WTC11 (cell line): ENCODE data around the gene MRPS14.

Experiments
- ARID4B ChIP-seq: sonication (generic); formaldehyde crosslinking; IDR thresholded peaks from 2 replicates; pipeline ENCODE4 v1.8.0; 2023; ENCODE audit warnings: missing genetic modification reagents, mild to moderate bottlenecking, borderline replicate concordance
- KAT7 ChIP-seq: sonication (generic); formaldehyde crosslinking; IDR thresholded peaks from 2 replicates; pipeline ENCODE4 v1.8.1; 2023; ENCODE audit warnings: missing genetic modification reagents, mild to moderate bottlenecking, borderline replicate concordance
- MXD4 ChIP-seq: fragments of 250-450 bp; sonication (Bioruptor Pico); IDR thresholded peaks from 2 replicates; pipeline ENCODE4 v1.8.0; 2021; ENCODE audit warnings: mild to moderate bottlenecking, moderate library complexity, borderline replicate concordance
- MYBL2 ChIP-seq: sonication (generic); formaldehyde crosslinking; IDR thresholded peaks from 2 replicates; pipeline ENCODE4 v1.8.1; 2023; ENCODE audit warnings: mild to moderate bottlenecking, moderate library complexity, missing genetic modification reagents
- NFE2L1 ChIP-seq: sonication (generic); formaldehyde crosslinking; IDR thresholded peaks from 2 replicates; pipeline ENCODE4 v1.8.1; 2023; ENCODE audit warnings: missing genetic modification reagents
- SMAD4 ChIP-seq: sonication (generic); formaldehyde crosslinking; IDR thresholded peaks from 2 replicates; pipeline ENCODE4 v1.8.0; 2022; ENCODE audit warnings: mild to moderate bottlenecking, missing genetic modification reagents
- TEAD1 ChIP-seq: sonication (generic); formaldehyde crosslinking; IDR thresholded peaks from 2 replicates; pipeline ENCODE4 v1.8.0; 2022; ENCODE audit warnings: mild to moderate bottlenecking, missing genetic modification reagents
- TP53 ChIP-seq: sonication (generic); formaldehyde crosslinking; IDR thresholded peaks from 2 replicates; pipeline ENCODE4 v1.8.1; 2023; ENCODE audit warnings: mild to moderate bottlenecking, missing genetic modification reagents
- ZNF232 ChIP-seq: sonication (generic); formaldehyde crosslinking; IDR thresholded peaks from 2 replicates; pipeline ENCODE4 v1.8.0; 2022; ENCODE audit warnings: mild to moderate bottlenecking, missing genetic modification reagents
- TF ChIP-seq, protein P1 (sequence below): fragments of 200-600 bp; IDR thresholded peaks from 2 replicates; pipeline ENCODE4 v1.8.0; 2022; ENCODE audit warnings: antibody characterized with exemption
- TF ChIP-seq, protein P2 (sequence below): sonication (generic); formaldehyde crosslinking; IDR thresholded peaks from 2 replicates; pipeline ENCODE4 v1.8.1; 2023; ENCODE audit warnings: mild to moderate bottlenecking, missing genetic modification reagents, moderate library complexity
- TF ChIP-seq, protein P3 (sequence below): sonication (generic); formaldehyde crosslinking; IDR thresholded peaks from 2 replicates; pipeline ENCODE4 v1.8.0; 2023; ENCODE audit warnings: missing genetic modification reagents
- TF ChIP-seq, protein P4 (sequence below): sonication (generic); formaldehyde crosslinking; IDR thresholded peaks from 2 replicates; pipeline ENCODE4 v1.8.1; 2023; ENCODE audit warnings: mild to moderate bottlenecking, missing genetic modification reagents

GRCh38 chr1:174996476-174996875, 26.7 kb downstream of the MRPS14 start:
- TF ChIP-seq, protein P1, sequence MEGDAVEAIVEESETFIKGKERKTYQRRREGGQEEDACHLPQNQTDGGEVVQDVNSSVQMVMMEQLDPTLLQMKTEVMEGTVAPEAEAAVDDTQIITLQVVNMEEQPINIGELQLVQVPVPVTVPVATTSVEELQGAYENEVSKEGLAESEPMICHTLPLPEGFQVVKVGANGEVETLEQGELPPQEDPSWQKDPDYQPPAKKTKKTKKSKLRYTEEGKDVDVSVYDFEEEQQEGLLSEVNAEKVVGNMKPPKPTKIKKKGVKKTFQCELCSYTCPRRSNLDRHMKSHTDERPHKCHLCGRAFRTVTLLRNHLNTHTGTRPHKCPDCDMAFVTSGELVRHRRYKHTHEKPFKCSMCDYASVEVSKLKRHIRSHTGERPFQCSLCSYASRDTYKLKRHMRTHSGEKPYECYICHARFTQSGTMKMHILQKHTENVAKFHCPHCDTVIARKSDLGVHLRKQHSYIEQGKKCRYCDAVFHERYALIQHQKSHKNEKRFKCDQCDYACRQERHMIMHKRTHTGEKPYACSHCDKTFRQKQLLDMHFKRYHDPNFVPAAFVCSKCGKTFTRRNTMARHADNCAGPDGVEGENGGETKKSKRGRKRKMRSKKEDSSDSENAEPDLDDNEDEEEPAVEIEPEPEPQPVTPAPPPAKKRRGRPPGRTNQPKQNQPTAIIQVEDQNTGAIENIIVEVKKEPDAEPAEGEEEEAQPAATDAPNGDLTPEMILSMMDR: no peak
- TF ChIP-seq, protein P2, sequence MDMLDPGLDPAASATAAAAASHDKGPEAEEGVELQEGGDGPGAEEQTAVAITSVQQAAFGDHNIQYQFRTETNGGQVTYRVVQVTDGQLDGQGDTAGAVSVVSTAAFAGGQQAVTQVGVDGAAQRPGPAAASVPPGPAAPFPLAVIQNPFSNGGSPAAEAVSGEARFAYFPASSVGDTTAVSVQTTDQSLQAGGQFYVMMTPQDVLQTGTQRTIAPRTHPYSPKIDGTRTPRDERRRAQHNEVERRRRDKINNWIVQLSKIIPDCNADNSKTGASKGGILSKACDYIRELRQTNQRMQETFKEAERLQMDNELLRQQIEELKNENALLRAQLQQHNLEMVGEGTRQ (CRISPR knock-in tag): no peak
- no peak for TF ChIP-seq ARID4B
- TF ChIP-seq, protein P3, sequence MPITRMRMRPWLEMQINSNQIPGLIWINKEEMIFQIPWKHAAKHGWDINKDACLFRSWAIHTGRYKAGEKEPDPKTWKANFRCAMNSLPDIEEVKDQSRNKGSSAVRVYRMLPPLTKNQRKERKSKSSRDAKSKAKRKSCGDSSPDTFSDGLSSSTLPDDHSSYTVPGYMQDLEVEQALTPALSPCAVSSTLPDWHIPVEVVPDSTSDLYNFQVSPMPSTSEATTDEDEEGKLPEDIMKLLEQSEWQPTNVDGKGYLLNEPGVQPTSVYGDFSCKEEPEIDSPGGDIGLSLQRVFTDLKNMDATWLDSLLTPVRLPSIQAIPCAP (CRISPR knock-in tag): no peak
- no peak for TF ChIP-seq SMAD4 (CRISPR knock-in tag)
- TF ChIP-seq, protein P4, sequence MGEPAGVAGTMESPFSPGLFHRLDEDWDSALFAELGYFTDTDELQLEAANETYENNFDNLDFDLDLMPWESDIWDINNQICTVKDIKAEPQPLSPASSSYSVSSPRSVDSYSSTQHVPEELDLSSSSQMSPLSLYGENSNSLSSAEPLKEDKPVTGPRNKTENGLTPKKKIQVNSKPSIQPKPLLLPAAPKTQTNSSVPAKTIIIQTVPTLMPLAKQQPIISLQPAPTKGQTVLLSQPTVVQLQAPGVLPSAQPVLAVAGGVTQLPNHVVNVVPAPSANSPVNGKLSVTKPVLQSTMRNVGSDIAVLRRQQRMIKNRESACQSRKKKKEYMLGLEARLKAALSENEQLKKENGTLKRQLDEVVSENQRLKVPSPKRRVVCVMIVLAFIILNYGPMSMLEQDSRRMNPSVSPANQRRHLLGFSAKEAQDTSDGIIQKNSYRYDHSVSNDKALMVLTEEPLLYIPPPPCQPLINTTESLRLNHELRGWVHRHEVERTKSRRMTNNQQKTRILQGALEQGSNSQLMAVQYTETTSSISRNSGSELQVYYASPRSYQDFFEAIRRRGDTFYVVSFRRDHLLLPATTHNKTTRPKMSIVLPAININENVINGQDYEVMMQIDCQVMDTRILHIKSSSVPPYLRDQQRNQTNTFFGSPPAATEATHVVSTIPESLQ (CRISPR knock-in tag): no peak
- TF ChIP-seq KAT7 (CRISPR knock-in tag): no peak
- TF ChIP-seq MXD4 (CRISPR knock-in tag): no peak
- no peak for TF ChIP-seq MYBL2
- TF ChIP-seq NFE2L1: no peak
- TF ChIP-seq TEAD1 (CRISPR knock-in tag): no peak
- no peak for TF ChIP-seq ZNF232 (CRISPR knock-in tag)
- no peak for TF ChIP-seq TP53 (CRISPR knock-in tag)
